GM19372 (cell line): ENCODE results near the gene TMEM135.

ENCODE experiments used
- ATAC-seq: cut with Tn5 transposase; IDR thresholded peaks from one replicate; pipeline ENCODE4 v1.9.1; 2021; ENCODE audit warnings: mild to moderate bottlenecking, low read depth, moderate library complexity; ENCODE audit not compliant: unreplicated experiment

TMEM135 gene

DNA sequence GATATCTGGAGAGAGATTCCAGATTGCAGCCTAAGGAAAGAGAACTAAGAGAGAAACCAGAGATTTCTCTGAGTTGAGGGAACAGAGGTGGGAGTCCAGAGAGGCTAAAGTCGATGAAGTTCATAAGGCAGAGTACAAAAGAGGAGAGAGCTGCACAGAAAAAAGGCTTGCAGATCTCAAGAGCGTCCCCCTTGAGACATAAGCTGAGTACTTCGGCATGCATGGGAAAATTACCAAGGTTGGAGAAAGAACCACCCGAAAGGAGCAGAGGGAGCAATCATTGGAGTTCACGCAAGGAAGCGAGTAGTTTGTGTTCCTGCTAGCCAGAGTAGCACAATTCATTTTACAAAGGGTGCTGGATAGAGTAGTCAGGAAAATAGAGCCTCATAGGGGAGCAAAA, 293.5 kb downstream of the TMEM135 start:
- no peak for ATAC-seq

DNA sequence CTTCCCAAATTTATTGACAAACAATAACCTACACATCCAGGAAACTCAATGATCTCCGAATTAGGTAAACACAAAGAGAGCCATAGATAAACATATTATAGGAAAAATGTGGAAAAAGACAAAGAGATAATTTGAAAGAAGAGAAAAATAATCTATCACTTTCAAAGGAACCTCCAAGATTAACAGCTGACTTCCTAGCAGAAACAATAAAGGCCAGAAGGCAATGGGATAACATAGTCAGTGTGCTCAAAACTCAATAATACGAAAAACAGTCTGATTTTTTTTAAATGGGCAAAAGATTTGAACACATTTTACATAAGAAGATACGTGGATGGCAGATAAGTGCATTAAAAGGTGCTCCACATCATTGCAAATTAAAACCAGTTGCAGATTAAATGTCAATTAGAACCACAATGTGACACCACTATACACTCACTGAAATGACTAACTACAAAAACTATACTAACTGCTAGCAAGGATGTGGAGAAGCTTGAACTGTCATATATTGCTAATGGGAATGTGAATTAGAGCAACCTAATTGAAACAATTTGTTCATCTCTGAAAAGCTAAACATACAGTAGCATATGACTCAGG, 300.4 kb downstream of the TMEM135 start:
- ATAC-seq, result no peak

DNA sequence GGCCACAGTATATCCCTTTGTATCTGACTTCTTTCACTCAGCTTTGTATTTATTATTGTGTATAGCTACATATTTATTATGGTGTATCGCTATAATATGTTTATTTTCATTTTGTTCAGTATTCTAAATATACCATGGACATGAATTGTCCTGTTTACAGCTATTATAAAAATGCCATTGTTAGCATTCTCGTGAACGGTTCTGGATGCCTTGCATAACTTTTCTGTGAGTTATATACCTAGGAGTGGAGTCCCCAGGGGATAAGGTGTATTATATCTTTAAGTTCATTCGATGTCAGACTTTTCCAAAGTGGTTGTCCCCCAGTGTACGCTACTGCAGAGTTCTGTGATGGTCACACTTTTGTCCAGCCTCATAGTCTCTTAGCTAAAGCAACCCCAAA, 301.7 kb downstream of the TMEM135 start:
- ATAC-seq, result no peak

DNA sequence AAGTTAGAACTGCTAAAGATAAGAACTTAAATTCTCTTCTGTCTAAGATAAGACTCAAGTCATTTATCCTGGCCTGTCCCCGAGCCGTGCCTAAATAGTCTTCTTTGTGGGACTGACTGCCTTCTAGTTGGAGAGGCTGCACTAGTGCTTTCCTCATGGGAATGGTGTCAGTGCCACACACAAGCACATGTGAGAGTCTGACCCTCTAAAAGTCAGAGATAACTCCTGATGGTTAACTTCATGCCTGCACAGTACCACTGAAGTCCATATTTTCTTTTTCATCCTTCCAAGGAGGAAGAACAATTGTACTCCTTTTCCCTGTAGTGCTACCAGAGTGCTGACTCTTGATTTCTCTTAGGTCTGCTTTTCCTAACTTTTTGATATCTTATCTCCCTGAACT, 309.7 kb downstream of the TMEM135 start:
- ATAC-seq, result no peak

DNA sequence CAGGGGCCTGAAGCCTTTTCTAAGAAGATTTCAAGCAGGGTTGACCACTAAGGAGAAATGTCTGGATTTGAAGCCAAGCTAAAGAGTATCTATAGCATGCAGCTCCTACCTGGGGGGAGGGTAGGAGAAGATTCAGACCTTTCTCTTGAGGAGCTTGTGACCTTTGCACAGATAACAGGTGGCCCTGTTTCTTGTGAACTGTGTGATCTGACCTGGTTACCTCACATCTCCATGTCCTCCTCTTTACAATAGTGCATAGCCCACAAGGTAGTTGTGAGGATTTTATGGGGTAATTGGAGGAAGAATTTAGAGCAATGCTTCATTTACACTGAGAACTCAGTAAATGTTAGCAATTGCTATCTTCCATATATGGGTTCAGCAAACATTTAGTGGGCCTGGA, 310.1 kb downstream of the TMEM135 start:
- no peak for ATAC-seq

DNA sequence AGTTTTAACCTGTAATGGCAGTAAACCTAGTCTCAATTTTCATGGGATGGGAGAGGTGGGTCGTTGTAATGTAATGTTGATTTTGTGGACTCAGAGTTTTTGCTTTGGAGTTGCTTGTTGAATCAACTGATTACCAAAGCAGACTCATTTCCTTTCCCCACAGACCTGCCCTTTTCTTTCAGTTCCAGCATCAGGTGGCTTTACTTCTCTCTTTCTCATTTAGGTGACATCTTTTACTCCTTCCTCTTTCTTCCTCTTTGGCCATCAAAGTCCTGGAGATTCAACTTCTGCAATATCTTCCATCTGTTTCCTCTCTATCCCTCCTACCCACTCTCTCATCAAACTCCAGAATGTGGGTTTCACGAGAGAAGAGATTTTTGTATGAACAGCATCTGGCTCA, 313.9 kb downstream of the TMEM135 start:
- ATAC-seq, result no peak

DNA sequence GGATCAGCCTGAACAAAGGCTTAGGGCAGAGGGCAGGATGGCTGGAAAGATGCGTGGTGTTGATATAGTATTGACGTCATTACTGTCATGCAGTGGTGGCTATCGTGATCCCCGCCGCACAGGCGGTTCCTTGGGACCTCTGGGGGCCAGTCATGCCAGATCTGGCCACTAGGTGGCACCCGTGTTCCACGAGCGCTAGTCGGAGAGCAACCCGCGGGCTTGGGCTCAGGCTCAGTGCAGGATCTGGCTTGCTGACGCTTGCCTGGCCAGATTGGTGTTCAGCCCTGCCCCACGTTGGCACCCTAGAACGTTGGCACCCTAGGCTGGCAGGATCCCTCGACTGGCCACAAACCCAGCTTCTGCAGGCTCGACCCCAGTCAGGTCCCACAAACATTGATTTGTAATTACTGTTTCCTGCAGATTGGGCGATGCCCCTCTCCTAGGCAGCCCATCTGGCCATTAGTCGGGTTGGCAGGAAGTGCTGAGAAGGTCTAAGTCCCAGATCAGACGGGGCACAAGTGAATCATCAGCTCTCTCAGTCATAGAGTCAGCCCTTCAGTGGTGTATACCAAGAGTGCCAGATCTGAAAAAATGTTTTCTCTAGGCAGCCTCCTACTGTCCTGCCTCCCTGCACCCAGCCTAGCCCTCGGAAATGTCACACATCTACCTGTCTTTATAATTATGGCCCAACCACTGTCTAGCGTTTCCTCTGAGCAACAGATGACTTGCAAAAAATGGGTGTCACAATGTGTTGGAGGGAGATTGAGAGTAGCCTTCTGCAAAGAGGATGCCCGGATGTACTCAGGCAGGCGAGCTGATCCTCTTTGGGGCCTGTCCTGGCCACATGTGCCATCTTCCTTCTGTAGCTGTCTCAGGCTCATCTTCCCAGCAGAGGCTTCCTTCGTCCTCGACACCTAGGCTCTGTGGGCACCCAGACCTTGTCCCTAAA, 315.3 kb downstream of the TMEM135 start:
- ATAC-seq, result peak; percentile 97

DNA sequence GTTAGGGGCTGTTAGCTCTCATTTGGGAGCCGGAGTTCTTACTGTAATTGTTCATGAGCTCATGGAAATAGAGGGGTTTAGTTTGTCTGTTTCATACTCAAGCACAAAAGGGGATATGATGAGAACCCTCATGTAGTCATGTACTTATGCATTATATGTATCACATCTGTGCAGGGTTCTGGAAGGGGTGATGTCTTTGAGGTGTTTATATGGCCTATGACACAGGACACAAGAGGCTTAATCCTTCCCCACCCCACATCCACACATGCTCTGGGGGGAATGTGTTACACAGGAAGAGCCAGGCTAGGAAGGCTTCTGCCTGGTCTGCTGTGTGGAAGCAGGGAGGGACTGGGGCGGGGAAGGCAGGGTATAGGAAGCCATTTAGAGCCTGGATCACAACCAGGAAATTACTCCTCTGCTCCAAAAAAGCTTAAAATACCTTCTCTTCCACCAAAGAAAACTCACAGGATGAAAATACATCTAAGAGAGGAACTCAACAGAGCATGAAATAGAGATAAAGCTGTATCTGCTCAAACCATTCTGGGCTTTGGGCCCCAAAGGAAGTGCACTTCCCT, 316.1 kb downstream of the TMEM135 start:
- no peak for ATAC-seq

DNA sequence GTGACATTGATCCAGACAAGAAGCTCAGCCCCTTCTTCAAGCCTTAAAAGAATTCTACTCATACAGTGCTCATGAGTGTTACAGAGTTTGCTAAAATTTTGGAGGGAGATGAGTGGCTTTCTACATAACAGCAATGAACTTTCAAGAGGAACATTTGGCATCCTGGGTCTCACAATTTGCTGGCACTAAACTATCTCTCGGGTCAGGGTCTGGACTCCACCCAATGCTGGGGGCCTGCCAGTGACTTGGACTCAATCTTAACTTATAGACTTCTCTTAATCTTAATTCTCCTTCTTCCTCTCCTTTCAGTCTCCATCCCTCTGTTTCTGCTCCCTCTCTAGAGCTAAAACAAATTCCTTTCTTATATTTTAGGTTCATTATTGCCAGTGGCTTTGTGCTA, 317.9 kb downstream of the TMEM135 start:
- no peak for ATAC-seq

DNA sequence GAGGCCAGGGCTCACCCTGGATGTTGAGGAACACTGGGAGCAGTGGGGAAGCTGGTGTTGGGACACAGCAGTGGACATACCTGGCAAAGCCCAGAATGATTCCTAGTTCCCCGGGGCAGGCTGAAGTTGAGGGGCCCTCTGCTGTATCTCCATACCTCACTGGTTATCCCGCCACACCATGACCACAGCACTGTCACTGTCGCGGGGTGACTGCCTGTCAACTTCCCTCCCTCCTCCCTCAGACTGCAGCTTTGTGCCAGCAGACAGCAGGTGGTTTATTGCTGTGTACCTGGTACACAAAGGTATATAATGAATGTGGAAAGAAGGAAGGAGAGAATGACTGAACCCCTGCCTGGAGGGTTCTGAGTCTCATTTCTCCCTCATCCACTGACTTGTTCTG, 318.7 kb downstream of the TMEM135 start:
- ATAC-seq, result no peak

DNA sequence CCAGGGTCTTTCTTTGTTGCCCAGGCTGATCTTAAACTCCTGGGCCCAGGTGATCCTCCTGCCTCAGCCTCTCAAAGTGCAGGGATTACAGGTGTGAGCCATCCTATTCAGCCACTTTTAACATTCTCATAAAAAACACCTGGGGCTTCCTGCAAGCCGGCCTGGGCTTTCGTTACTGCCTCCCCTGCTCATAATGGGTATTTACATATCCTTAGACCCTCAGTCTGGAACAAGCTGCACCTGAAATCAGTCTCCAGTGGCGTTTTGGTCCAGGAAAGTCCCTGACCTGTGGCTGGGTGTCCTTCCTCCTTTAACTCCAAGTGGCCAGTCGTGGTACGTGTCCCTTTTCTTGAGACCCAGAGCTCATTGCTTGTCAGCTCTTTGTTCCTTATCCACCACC, 320.7 kb downstream of the TMEM135 start:
- ATAC-seq, result no peak

DNA sequence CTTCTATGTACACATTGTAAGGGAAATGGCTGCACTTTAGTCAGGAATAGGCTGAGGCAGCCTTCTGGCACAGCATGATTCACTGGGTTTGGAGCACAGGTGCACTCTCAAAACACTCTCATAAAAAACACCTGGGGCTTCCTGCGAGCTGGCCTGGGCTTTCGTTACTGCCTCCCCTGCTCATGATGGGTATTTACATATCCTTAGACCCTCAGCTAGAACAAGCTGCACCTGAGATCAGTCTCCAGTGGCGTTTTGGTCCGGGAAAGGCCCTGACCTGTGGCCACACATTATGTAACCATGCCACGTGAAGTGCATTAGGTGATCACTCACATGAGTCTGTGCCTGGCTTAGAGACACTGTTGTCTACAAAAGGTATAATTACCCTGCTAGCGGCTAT, 321.7 kb downstream of the TMEM135 start:
- no peak for ATAC-seq

DNA sequence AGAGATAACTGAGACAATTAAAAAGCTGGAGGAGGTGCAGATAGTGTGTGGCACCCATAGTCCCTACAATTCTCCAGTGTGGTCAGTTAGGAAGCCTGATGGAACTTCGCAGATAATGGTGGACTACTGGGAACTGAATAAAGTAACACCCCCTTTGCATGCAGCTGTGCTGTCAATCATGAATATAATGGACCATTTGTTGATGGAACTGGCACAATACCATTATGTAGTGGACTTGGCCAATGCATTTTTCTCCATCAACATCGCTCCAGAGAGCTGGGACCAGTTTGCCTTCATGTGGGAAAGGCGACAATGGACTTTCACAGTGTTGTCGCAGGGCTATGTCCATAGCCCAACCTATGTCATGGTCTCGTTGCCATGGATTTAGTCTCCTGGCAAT, 324.2 kb downstream of the TMEM135 start:
- no peak for ATAC-seq

DNA sequence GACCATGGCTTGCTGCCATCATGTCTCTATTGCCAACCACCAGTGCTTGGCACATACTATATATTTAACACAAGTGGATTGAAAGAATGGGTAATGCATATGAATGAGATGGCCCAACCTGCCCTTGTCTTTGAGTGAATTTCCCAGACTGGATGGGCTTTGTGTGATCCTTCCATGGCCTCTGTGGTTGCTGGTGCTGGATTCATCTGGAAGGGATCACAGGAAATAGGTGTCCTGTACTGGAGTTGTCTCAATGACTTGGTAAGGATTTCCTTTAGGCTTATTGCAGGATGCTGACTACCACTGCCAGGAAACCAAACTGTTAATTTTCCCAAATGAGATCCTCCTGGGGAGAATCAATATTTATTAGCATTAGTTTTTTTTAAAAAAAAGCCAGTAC, 328.6 kb downstream of the TMEM135 start:
- no peak for ATAC-seq

DNA sequence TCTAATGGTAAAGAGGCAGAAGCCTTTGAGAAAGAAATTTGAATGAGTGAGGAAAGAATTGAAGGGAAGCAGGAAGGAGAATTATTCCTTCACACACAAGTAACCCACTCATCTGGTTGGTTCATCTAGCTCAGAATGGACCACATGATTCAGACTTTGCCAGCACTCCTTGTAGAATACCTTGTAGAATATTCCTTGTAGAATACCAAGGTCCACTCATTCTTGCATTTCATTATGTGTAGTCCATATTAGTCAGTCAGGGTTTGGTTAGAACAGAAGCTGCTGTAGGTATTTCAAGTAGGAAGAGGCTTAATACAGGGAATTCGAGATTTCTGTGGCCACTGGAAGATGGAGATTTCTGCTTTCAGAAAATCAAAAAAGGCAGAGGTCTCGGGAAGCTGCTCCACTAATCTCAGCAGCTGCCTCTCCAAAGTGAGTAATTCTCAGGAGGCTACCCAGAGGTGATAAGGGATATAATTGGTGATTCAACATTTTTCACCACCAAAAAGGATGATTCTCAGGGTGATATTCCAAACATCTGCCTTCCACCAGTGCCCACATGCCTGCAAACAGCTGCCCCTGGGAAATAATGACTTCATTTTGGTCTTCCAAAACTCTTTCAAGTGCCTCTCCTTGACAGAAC, 329.1 kb downstream of the TMEM135 start:
- no peak for ATAC-seq

DNA sequence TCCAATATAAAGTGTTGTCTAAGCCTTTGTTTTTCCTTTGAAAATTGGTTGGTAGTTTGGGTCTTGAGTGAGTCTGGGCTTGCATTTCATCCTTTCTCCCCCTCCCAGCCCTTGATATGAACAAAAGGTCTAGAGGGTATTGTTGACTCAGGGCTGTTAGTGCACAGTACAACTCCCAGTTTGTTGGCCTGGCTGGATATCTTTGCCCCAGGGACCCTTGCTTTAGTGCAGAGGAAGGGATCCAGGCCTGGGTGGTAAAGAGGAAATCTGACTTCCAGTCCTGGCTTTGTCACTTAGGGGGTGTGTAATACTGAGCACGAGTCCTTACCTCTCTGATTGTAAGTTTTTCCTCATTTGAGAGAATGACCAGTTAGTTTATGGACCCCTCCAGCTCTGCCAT, 330.4 kb downstream of the TMEM135 start:
- no peak for ATAC-seq

DNA sequence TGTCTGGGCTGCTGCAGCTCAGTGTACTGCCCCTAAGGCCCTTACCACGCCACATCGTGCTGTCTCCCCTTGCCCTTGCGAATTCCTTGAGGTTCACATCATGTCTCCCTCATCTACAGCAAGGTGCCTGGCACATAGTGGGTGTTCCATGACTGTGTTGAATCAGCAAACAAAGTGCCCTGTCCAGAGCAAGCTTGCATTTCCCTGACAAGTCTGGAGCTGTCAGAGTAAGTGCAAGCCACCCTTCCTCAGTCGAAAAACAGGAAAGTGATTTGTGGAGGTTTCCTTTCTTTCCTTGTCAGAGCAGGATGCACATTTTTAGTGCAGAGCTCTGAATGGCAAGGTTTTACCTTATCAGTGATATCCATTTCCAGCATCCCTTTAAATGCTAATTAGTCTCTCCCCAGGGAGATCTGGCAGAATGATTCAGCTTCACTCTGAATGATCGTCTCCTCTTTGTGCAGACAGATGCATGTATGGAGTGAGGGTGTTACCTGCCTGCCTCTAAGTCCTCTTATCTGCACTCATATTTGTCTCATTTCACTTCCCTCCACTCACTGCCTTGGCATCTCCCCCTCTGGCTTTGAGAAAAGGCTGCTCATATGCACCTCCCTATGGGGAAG, 331.2 kb downstream of the TMEM135 start:
- no peak for ATAC-seq

DNA sequence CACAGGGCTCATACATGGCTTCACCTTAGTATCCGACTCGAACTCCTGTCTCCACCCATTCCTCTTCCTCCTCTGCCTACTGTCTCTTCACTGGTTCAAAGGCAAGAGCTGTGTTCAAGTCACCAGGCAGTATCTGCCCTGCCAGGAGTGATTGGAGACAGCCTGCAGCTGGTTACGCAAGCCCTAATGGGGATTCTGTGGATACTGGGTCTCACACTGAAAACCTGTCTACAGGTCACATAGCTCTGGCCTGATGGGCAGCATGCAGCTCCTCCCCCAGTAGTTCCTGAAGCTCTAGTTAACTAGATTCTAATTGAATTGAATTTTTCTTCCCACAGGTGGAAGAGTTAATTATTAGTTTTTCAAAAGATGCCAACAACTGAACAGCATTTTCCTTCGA, 332.2 kb downstream of the TMEM135 start:
- ATAC-seq, result no peak

DNA sequence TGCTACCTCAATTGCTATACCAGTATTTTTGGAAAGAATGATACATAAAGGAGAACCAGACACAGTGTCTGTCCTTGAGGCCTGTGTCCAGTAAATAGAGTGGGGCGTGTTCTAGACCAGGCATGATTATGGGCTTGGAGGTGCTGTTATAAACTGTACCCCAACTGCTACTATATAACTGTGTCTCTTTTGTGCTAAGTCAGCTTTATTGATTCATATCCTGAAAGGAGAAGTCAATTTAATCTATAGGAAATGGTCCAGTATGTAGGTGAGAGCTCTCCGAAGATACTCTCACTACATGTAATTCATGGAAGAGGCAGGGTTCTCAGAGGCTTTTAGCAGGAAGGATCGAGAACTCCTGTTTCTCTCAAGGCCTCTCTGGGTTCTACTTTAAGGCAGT, 334.3 kb downstream of the TMEM135 start:
- no peak for ATAC-seq
